Neural cell (in vitro differentiated cells): ENCODE results near the gene ZNF79.

Experiments used
- POLR2AphosphoS5 ChIP-seq: IDR thresholded peaks from 2 replicates; pipeline ENCODE4 v1.6.1; 2012
- TF ChIP-seq, protein P1 (sequence below): IDR thresholded peaks from 2 replicates; pipeline ENCODE4 v1.6.1; 2012; ENCODE audit warnings: borderline replicate concordance
- TF ChIP-seq, protein P2 (sequence below): fragments of 450-650 bp; IDR thresholded peaks from 2 replicates; pipeline ENCODE4 v1.5.1; 2014; ENCODE audit warnings: antibody characterized with exemption, mild to moderate bottlenecking, moderate library complexity; ENCODE audit not compliant: poor library complexity, severe bottlenecking

DNA sequence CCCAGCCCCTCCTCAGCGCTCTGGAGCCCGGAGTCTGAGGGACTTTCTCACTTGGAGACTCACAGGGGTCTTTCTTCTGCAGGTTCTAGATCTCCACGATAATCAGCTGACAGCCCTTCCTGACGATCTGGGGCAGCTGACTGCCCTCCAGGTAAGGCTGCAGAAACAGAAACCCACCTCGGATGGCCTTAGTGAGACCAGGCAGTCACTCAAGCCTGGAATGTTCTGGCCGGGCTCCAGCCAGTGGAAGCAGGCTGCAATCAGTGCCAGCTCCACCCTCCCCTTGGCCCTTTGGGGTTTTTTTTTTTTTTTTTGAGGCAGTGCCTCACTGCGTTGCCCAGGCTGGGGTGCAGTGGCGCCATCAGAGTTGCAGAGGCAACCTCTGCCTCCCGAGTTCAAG lies 34.7 kb downstream of the ZNF79 start:
- TF ChIP-seq, protein P1, sequence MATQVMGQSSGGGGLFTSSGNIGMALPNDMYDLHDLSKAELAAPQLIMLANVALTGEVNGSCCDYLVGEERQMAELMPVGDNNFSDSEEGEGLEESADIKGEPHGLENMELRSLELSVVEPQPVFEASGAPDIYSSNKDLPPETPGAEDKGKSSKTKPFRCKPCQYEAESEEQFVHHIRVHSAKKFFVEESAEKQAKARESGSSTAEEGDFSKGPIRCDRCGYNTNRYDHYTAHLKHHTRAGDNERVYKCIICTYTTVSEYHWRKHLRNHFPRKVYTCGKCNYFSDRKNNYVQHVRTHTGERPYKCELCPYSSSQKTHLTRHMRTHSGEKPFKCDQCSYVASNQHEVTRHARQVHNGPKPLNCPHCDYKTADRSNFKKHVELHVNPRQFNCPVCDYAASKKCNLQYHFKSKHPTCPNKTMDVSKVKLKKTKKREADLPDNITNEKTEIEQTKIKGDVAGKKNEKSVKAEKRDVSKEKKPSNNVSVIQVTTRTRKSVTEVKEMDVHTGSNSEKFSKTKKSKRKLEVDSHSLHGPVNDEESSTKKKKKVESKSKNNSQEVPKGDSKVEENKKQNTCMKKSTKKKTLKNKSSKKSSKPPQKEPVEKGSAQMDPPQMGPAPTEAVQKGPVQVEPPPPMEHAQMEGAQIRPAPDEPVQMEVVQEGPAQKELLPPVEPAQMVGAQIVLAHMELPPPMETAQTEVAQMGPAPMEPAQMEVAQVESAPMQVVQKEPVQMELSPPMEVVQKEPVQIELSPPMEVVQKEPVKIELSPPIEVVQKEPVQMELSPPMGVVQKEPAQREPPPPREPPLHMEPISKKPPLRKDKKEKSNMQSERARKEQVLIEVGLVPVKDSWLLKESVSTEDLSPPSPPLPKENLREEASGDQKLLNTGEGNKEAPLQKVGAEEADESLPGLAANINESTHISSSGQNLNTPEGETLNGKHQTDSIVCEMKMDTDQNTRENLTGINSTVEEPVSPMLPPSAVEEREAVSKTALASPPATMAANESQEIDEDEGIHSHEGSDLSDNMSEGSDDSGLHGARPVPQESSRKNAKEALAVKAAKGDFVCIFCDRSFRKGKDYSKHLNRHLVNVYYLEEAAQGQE, result no peak
- TF ChIP-seq POLR2AphosphoS5, result no peak
- TF ChIP-seq, protein P2, sequence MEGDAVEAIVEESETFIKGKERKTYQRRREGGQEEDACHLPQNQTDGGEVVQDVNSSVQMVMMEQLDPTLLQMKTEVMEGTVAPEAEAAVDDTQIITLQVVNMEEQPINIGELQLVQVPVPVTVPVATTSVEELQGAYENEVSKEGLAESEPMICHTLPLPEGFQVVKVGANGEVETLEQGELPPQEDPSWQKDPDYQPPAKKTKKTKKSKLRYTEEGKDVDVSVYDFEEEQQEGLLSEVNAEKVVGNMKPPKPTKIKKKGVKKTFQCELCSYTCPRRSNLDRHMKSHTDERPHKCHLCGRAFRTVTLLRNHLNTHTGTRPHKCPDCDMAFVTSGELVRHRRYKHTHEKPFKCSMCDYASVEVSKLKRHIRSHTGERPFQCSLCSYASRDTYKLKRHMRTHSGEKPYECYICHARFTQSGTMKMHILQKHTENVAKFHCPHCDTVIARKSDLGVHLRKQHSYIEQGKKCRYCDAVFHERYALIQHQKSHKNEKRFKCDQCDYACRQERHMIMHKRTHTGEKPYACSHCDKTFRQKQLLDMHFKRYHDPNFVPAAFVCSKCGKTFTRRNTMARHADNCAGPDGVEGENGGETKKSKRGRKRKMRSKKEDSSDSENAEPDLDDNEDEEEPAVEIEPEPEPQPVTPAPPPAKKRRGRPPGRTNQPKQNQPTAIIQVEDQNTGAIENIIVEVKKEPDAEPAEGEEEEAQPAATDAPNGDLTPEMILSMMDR, result no peak
